Spleen (tissue), 11 donors: Measurements from ENCODE around the gene INKA1. TPM values are rescaled to one million over a fixed set of nuclear protein-coding genes. Genes with fewer than 3 reads are reported as not detected.

Experiments used
- DNase-seq: peaks from one replicate; pipeline ENCODE4 v3.0.0-alpha.2; 2020
- H3K27ac ChIP-seq, 8 donors: fragments of 200-600 bp; sonication (generic) in 7 of 8; 1 replicate in 4 of 8; 2 replicates in 4 of 8; pipeline versions ENCODE4 v1.5.0 to v1.8.0; 2016 to 2021; ENCODE audit warnings: inconsistent platforms in 4 of 8, mild to moderate bottlenecking in 4 of 8, moderate library complexity in 1 of 8
- H3K27me3 ChIP-seq, 7 donors: fragments of 200-600 bp; sonication (generic) in 6 of 7; replicated peaks in 1 of 7; 1 replicate in 4 of 7; 2 replicates in 3 of 7; pipeline versions ENCODE4 v1.5.0 to v1.8.0; 2016 to 2021; ENCODE audit warnings: inconsistent platforms in 3 of 7, mild to moderate bottlenecking in 1 of 7
- H3K36me3 ChIP-seq, 6 donors: fragments of 200-600 bp; sonication (generic) in 5 of 6; 1 replicate in 4 of 6; 2 replicates in 2 of 6; pipeline versions ENCODE4 v1.5.0 to v1.8.0; 2016 to 2021; ENCODE audit warnings: inconsistent platforms in 2 of 6
- H3K4me1 ChIP-seq, 6 donors: fragments of 200-600 bp; sonication (generic) in 5 of 6; 1 replicate in 3 of 6; 2 replicates in 3 of 6; pipeline versions ENCODE4 v1.5.0 to v1.8.0; 2016 to 2021; ENCODE audit warnings: inconsistent platforms in 3 of 6
- H3K4me3 ChIP-seq, 8 donors: fragments of 200-600 bp; sonication (generic) in 7 of 8; 1 replicate in 4 of 8; 2 replicates in 4 of 8; pipeline versions ENCODE4 v1.5.0 to v1.8.0; 2016 to 2021; ENCODE audit warnings: inconsistent platforms in 4 of 8, mild to moderate bottlenecking in 4 of 8, moderate library complexity in 2 of 8
- H3K9me3 ChIP-seq, 8 donors: fragments of 200-600 bp; sonication (generic) in 7 of 8; 1 replicate in 4 of 8; 2 replicates in 4 of 8; pipeline versions ENCODE4 v1.5.0 to v1.8.0; 2016 to 2021; ENCODE audit warnings: inconsistent platforms in 4 of 8
- CTCF ChIP-seq, 11 experiments: fragments of 200-600 bp in 7 of 11; fragments of 450-650 bp in 4 of 11; sonication (generic) in 4 of 11; IDR thresholded peaks in 8 of 11; conservative IDR thresholded peaks in 3 of 11; 1 replicate in 7 of 11; 2 replicates in 4 of 11; pipeline versions ENCODE4 v1.4.0 to v1.8.0; 2016 to 2021; ENCODE audit warnings: antibody characterized with exemption in 11 of 11, inconsistent platforms in 4 of 11, mild to moderate bottlenecking in 1 of 11
- POLR2A ChIP-seq, 3 donors: fragments of 450-650 bp; IDR thresholded peaks; one replicate each; pipeline ENCODE4 v1.5.1; 2017; ENCODE audit warnings: antibody characterized with exemption in 3 of 3, mild to moderate bottlenecking in 1 of 3
- POLR2AphosphoS5 ChIP-seq, 3 donors: sonication (generic); formaldehyde crosslinking; IDR thresholded peaks; one replicate each; pipeline ENCODE4 v1.5.1; 2017; ENCODE audit warnings: antibody characterized with exemption in 3 of 3
- WGBS, 5 donors: extraction: QIAGEN DNeasy Blood & Tissue Kit in 3 of 5; methylation state at CpG; one replicate each; pipeline versions ENCODE4 v1.1.5 to v1.1.7; 2013 to 2018; 5-methylcytosine and 5-hydroxymethylcytosine counted together
- intact Hi-C: fragments of 100-400 bp; cut with DNase I; formaldehyde crosslinking; loops from one replicate; pipeline ENCODE4 v1.15.0; 2023; ENCODE audit warnings: low total_unique reads
- polyA plus RNA-seq, 3 donors: library from polyadenylated mRNA; stranded (reverse); fragments of 200-250 nt; gene quantifications; one replicate each; pipeline ENCODE4 v1.2.1, GENCODE V29; 2013
- total RNA-seq, 7 donors: library from RNA; depleted of rRNA in 3 of 7; stranded (reverse); fragments of >200 nt in 3 of 7; fragmentation: NEBNext Ultra II Directional in 4 of 7; extraction: Animal tissue kit (Norgen Biotek cat#: 25700) in 4 of 7; gene quantifications; one replicate each; pipeline versions ENCODE4 v1.1.0 to v1.2.1, GENCODE V29; 2016 to 2021
- donor health status: healthy with polysubstance abuse.
- donor health status: DM: no; HTN: no; CAD: no; lungs with moderate emphysema.
- donor health status: DM: no; HTN: no; CAD: no.
- donor health status: Bipolar disorder and iron deficiency.
- donor health status: healthy.
- donor health status: DM: no; HTN: no; CAD: no.
- donor health status: DM: yes; HTN: yes; CAD: no.

INKA1 gene
- total and polyA plus RNA-seq, 10 donors: 2.8 to 30.6 (median 13.2) TPM

GRCh38 chr3:49841806-49842205 lies 38.7 kb downstream of the INKA1 start:
- 89 to 97% (median 95%) methylated on average over 6 to 7 of the region's 7 CpGs for WGBS, 5 donors
- no peak for TF ChIP-seq POLR2AphosphoS5 (IDR thresholded peaks at IDR 0.05)
- no peak for TF ChIP-seq POLR2A (IDR thresholded peaks at IDR 0.05)
- no peak for TF ChIP-seq CTCF (IDR thresholded peaks at IDR 0.05 in 8 of 11, conservative IDR thresholded peaks at IDR 0.05 in 3 of 11)
- H3K9me3 ChIP-seq: no peaks in the 10 kb centered on the region
- no peaks in the 10 kb centered on the region for H3K27me3 ChIP-seq
- intact Hi-C loops: loop anchor here (5.0 kb wide), 1 partner anchor 140 kb away; no protein-coding TSS in a partner anchor
- H3K4me1 ChIP-seq: peaks cover 0 to 9% (median 7%) of the 10 kb centered on the region in 6 donors
- H3K4me3 ChIP-seq: no peak overlapping the region
- DNase-seq: no peak
- no peak overlapping the region for H3K27ac ChIP-seq
- H3K36me3 ChIP-seq: peaks cover 0 to 45% (median 0%) of the 10 kb centered on the region in 6 donors

- DNase-seq: no peak
- H3K4me1 ChIP-seq: peaks cover 0 to 9% (median 7%) of the 10 kb centered on the region in 6 donors
- H3K36me3 ChIP-seq: peaks cover 0 to 57% (median 0%) of the 10 kb centered on the region in 6 donors
- WGBS, 5 donors: 88 to 96% (median 95%) methylated on average over 3 of the region's 3 CpGs
- H3K4me3 ChIP-seq: no peak overlapping the region
- H3K9me3 ChIP-seq: no peaks in the 10 kb centered on the region
- intact Hi-C loops: loop anchor here (5.0 kb wide), 1 partner anchor 141 kb away; no protein-coding TSS in a partner anchor
- no peak overlapping the region for H3K27ac ChIP-seq
- no peaks in the 10 kb centered on the region for H3K27me3 ChIP-seq
- TF ChIP-seq POLR2AphosphoS5 (IDR thresholded peaks at IDR 0.05) (no peak), POLR2A (IDR thresholded peaks at IDR 0.05) (no peak), CTCF (IDR thresholded peaks at IDR 0.05 in 8 of 11, conservative IDR thresholded peaks at IDR 0.05 in 3 of 11) (no peak)
These were observed 39.9 kb downstream of the INKA1 start for GRCh38 chr3:49842843-49843517.

GRCh38 chr3:49844464-49845183 lies 41.6 kb downstream of the INKA1 start:
- intact Hi-C loops: loop anchor here (5.0 kb wide), 1 partner anchor 142 kb away; no protein-coding TSS in a partner anchor
- DNase-seq: no peak
- WGBS, 5 donors: 70 to 87% (median 80%) methylated on average over 5 of the region's 5 CpGs

More at GRCh38 chr3:49844464-49845183, 41.6 kb downstream of the INKA1 start:
- Histone ChIP-seq H3K4me3 (no peak overlapping the region), H3K4me1 (peaks cover 0 to under 1% (median 0%) of the 10 kb centered on the region in 6 donors), H3K27me3 (no peaks in the 10 kb centered on the region), H3K27ac (no peak overlapping the region), H3K36me3 (peaks cover 0 to 57% (median 0%) of the 10 kb centered on the region in 6 donors), H3K9me3 (no peaks in the 10 kb centered on the region)
- TF ChIP-seq POLR2AphosphoS5 (IDR thresholded peaks at IDR 0.05) (no peak), POLR2A (IDR thresholded peaks at IDR 0.05) (no peak), CTCF (IDR thresholded peaks at IDR 0.05 in 8 of 11, conservative IDR thresholded peaks at IDR 0.05 in 3 of 11) (no peak)
